Stimulated activated CD4-positive, alpha-beta T cell treated with anti-CD3 and anti-CD28 coated beads, TNF-alpha, amount 100 ng/mL, for 4 hours (primary cell): ENCODE results near the gene MED27.

Experiments
- DNase-seq, 3 experiments: peaks; one replicate each; pipeline ENCODE4 v3.0.0-alpha.2; 2020; ENCODE audit warnings: low read depth in 3 of 3

MED27 gene

GRCh38 chr9:131997779-131998178, 81.9 kb downstream of the MED27 start:
- no peak for DNase-seq

- no peak for DNase-seq
Measured at GRCh38 chr9:131997076-131997475, 82.6 kb downstream of the MED27 start.

- DNase-seq: no peak
Measured at GRCh38 chr9:131995382-131995781, 84.3 kb downstream of the MED27 start.

- no peak for DNase-seq
Measured at GRCh38 chr9:131994364-131995125, 85.1 kb downstream of the MED27 start.

- no peak for DNase-seq
Measured at GRCh38 chr9:131992906-131993657, 86.6 kb downstream of the MED27 start.

- no peak for DNase-seq
Measured at GRCh38 chr9:131987232-131987631, 92.4 kb downstream of the MED27 start.

GRCh38 chr9:131986576-131986975, 93.1 kb downstream of the MED27 start:
- DNase-seq: no peak

- no peak for DNase-seq
Measured at GRCh38 chr9:131986089-131986488, 93.6 kb downstream of the MED27 start.

GRCh38 chr9:131984564-131984963, 95.1 kb downstream of the MED27 start:
- no peak for DNase-seq

GRCh38 chr9:131982671-131983239, 96.9 kb downstream of the MED27 start:
- DNase-seq: no peak

- DNase-seq: no peak
Measured at GRCh38 chr9:131982102-131982501, 97.6 kb downstream of the MED27 start.

- DNase-seq: no peak
Measured at GRCh38 chr9:131981116-131981776, 98.4 kb downstream of the MED27 start.

- no peak for DNase-seq
Measured at GRCh38 chr9:131980267-131981016, 99.2 kb downstream of the MED27 start.

- no peak for DNase-seq
Measured at GRCh38 chr9:131977109-131977838, 102.4 kb downstream of the MED27 start.

GRCh38 chr9:131976157-131977108, 103.2 kb downstream of the MED27 start:
- DNase-seq: no peak

GRCh38 chr9:131972889-131973288, 106.8 kb downstream of the MED27 start:
- DNase-seq: no peak

GRCh38 chr9:131971482-131972074, 108.1 kb downstream of the MED27 start:
- DNase-seq: no peak

- no peak for DNase-seq
Measured at GRCh38 chr9:131969469-131969989, 110.1 kb downstream of the MED27 start.

- DNase-seq: no peak
Measured at GRCh38 chr9:131968632-131969031, 111.0 kb downstream of the MED27 start.
